ENCODE results near the gene HSPG2. TPM values are rescaled to one million over a fixed set of nuclear protein-coding genes. Genes with fewer than 3 reads are reported as not detected.
A peak's percentile ranks its signal among the peaks of the same experiment; 100 is the strongest.

Gene HSPG2
- total and polyA plus RNA-seq, 2 experiments from 2014 or later = 72.4 to 81.2 TPM

- no peak overlapping the region for H3K4me2 ChIP-seq
- no peaks in the 10 kb centered on the region for H3K9me2 ChIP-seq (replicated peaks; ENCODE audit: insufficient read depth)
- peaks cover 15% of the 10 kb centered on the region for H3K79me2 ChIP-seq
- no peak overlapping the region for H3K4me3 ChIP-seq
- no peaks in the 10 kb centered on the region for H4K20me1 ChIP-seq (ENCODE audit: insufficient read depth, poor library complexity, severe bottlenecking)
- H3K27me3 ChIP-seq = no peaks in the 10 kb centered on the region
- DNase-seq (ENCODE audit: low spot score) = no peak
- 94% methylated on average over 8 of the region's 8 CpGs for WGBS (ENCODE audit: low lambda C conversion rate, missing lambda C conversion rate)
- no peaks in the 10 kb centered on the region for H3K36me3 ChIP-seq (replicated peaks; ENCODE audit: insufficient read depth, low read depth)
- H3K9me3 ChIP-seq (ENCODE audit: low read depth) = no peaks in the 10 kb centered on the region
- H2AFZ ChIP-seq = no peak overlapping the region
- H3K4me1 ChIP-seq (ENCODE audit: insufficient read depth) = peaks cover 20% of the 10 kb centered on the region
- H3K27ac ChIP-seq = peak overlapping the region; percentile 79
- TF ChIP-seq CTCF (IDR thresholded peaks at IDR 0.05; ENCODE audit: poor library complexity) (no peak), EZH2 (IDR thresholded peaks at IDR 0.05; ENCODE audit: borderline replicate concordance) (no peak), EZH2phosphoT487 (IDR thresholded peaks at IDR 0.05; ENCODE audit: low read depth, severe bottlenecking, unreplicated experiment) (no peak)
Observed at GRCh38 chr1:21896026-21896425, 41.1 kb downstream of the HSPG2 start.

- TF ChIP-seq EZH2 (IDR thresholded peaks at IDR 0.05; ENCODE audit: borderline replicate concordance) (no peak), CTCF (IDR thresholded peaks at IDR 0.05; ENCODE audit: poor library complexity) (no peak), EZH2phosphoT487 (IDR thresholded peaks at IDR 0.05; ENCODE audit: low read depth, severe bottlenecking, unreplicated experiment) (no peak)
- Histone ChIP-seq H3K9me2 (replicated peaks; ENCODE audit: insufficient read depth) (no peaks in the 10 kb centered on the region), H3K4me3 (no peak overlapping the region), H2AFZ (no peak overlapping the region), H3K79me2 (peaks cover 13% of the 10 kb centered on the region), H3K9me3 (ENCODE audit: low read depth) (no peaks in the 10 kb centered on the region), H3K27me3 (no peaks in the 10 kb centered on the region), H3K4me2 (no peak overlapping the region), H3K36me3 (replicated peaks; ENCODE audit: insufficient read depth, low read depth) (no peaks in the 10 kb centered on the region), H3K4me1 (ENCODE audit: insufficient read depth) (peaks cover 20% of the 10 kb centered on the region), H4K20me1 (ENCODE audit: insufficient read depth, poor library complexity, severe bottlenecking) (no peaks in the 10 kb centered on the region), H3K27ac (no peak overlapping the region)
- DNase-seq (ENCODE audit: low spot score) = no peak
- WGBS (ENCODE audit: low lambda C conversion rate, missing lambda C conversion rate) = 83% methylated on average over 10 of the region's 11 CpGs
Observed at GRCh38 chr1:21894034-21894881, 42.9 kb downstream of the HSPG2 start.

- Histone ChIP-seq H3K27ac (no peak overlapping the region), H3K36me3 (replicated peaks; ENCODE audit: insufficient read depth, low read depth) (no peaks in the 10 kb centered on the region), H3K79me2 (peaks cover 8% of the 10 kb centered on the region), H3K4me1 (ENCODE audit: insufficient read depth) (peaks cover 14% of the 10 kb centered on the region), H4K20me1 (ENCODE audit: insufficient read depth, poor library complexity, severe bottlenecking) (no peaks in the 10 kb centered on the region), H3K9me3 (ENCODE audit: low read depth) (no peaks in the 10 kb centered on the region), H3K27me3 (no peaks in the 10 kb centered on the region), H3K4me2 (no peak overlapping the region), H3K4me3 (no peak overlapping the region), H3K9me2 (replicated peaks; ENCODE audit: insufficient read depth) (no peaks in the 10 kb centered on the region), H2AFZ (no peak overlapping the region)
- no peak for DNase-seq (ENCODE audit: low spot score)
- TF ChIP-seq EZH2 (IDR thresholded peaks at IDR 0.05; ENCODE audit: borderline replicate concordance) (no peak), EZH2phosphoT487 (IDR thresholded peaks at IDR 0.05; ENCODE audit: low read depth, severe bottlenecking, unreplicated experiment) (no peak), CTCF (IDR thresholded peaks at IDR 0.05; ENCODE audit: poor library complexity) (no peak)
- 92% methylated on average over 14 of the region's 14 CpGs for WGBS (ENCODE audit: low lambda C conversion rate, missing lambda C conversion rate)
Observed at GRCh38 chr1:21893046-21893805, 43.9 kb downstream of the HSPG2 start.
